ENCODE data around the gene HOXC5.

The HOXC5 gene

GRCh38 chr12:53995378-53996239, 37.2 kb upstream of the HOXC5 start:
- no peak for DNase-seq (ENCODE audit: low read depth)

DNA sequence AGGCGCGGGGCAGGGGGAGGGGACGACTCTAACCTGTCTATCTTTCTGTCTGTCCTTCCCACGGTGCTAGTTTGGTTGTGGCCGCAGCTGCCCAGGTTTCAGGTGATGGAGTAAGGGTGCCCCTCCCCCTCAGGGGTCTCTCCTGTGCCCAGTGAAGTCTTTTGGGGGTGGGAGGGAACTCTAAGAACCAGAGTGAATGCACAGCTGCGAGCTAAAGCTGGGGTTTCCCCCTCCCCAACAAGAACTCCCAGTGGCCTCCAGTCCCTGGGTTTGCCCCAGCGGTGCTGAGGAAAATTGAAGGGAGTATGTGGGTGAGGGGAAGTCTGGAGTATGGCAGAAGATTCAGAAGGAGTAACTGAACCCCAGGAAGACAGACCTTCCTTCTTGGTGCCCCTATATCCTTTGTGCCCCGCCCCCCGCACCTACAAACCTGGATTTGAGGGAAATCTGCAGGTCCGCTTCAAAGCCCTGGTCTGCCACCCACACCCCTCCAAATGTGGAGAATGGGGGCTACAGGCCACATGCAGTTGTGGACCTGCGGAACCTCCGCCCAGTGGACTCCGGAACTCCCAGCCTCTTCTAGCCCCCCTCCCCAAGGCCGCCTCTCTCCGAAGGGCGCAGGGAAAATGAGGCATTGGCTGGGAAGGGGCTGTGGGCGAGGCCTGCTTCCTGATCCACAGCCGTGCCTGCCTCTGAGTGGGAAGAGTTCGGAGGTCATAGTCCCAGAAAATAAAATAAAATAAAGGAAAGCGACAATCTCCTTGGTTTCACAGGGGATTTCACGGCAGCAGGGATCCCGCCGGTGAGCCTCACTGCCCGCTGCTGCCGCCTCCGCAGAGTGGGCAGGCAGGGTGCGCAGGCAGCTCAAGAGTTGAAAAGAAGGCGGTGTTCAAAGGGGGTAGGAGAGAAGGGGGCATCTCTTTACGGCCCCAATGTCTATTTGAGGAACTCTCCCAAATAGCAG, 36.3 kb upstream of the HOXC5 start:
- DNase-seq (ENCODE audit: low read depth) = no peak

DNA sequence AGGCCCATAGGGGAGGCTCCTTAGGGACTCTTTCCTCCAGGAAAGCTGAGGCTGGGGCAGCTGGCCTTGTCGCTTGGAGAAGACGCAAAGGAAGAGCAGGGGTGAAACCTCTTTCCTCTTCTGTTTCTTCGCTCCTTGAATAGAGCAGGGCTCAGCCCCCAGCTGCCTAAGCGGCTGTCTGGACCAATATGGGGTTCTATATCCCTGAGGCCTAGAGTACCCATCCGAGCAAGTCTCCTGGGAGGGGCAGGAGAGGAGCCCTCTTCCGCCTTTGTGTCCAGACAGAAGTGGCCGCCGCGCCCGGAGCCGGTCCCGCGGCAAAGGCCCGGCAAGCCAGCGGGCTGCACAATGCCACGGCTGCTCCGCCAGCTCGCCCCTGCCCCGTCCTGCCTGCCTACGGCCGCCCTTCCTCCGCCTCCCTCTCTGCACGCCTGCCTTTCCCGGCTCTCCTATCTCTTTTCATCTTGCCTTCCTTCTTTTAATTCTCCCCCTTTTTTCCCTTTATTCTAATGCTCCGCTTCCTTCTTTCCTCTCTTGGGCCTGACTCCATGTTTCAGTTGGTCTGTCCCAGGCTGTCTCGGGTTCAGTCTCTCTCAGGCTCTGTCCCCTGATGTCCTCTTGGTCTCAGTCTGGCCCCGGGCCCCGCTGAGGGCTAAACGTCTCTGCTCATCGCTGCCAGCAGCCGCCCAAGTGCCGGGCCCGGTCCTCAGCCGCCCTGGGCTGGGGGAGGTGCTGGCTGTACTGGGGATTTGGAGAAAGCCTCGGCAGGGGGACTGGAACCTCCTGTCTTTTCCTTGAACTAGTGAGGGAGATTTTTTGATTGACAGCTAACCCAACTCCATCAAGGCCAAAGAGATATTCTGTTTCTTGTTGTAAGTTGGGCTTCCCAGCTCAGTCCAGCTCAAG, 35.4 kb upstream of the HOXC5 start:
- DNase-seq (ENCODE audit: low read depth) = no peak

DNA sequence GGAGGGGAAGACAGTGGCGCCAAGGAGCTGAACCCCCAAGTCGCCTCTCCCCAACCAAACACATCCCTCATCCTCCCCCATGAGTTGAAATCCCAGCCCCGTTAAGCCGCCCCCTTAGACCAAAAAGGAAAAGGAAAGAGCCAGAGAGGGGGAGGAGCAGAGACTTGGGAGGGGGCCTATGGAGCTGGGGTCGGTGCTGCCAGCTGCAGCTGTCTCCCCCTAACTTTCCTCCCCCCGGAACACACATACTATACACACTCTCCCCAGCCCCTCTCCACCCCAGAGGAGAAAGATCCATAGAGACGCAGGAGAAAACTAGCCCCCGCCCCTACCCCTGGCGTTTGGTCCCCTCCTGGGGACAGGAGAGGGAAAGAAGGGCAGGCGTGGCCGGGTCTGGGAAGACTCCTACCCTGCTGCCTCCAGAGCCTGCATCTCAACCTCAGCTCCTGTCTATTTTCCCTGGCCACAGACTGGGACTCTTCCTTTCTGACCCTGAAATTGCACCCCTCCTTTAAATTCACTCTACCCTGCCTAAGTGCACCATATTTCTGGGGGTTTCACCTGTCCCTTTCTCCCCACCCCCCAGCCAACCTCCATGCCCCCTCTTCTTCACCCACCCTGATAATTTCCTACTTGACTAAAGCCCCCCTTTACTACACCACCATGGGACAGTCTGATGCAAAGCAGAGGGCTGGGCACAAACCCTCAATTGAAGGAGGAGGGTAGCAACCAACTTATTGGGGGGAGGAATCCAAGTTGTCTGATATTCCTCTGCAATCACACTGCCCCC, 34.5 kb upstream of the HOXC5 start:
- DNase-seq (ENCODE audit: low read depth) = no peak

- no peak for DNase-seq (ENCODE audit: low read depth)
Observed at GRCh38 chr12:53998900-53999236, 34.0 kb upstream of the HOXC5 start.

DNA sequence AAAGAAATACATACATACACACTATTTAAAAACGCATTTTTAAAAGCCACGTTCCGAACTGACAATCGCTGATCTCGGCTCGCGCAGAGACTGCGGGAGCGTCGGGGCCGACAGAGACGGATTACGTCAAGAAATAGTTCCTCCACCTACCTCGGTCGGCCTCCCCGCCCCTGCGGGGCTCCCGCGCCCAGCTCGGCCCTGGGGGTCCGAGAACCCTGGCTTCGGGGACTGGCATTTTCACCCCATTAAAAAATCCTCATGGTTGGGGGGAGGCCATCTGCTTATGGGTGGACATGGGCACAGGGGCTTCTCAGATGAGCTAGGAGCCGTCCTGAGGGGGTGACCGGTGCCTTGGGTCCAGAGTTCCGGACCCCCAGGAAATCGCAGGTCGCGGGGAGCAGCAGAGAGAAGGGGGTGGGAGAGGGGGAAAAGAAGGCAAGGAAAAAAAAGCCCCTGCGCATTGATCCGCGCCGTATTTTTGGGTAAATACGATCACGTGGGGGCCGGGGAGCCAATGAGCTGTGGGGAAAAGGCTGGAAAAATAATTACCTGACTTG, 33.2 kb upstream of the HOXC5 start:
- peak; percentile 77 for DNase-seq (ENCODE audit: low read depth)

- peak; percentile 58 for DNase-seq (ENCODE audit: low read depth)
Observed at GRCh38 chr12:54000116-54001114, 32.4 kb upstream of the HOXC5 start, which contains the start of gene HOXC9. Gene HOXC9 (plus strand): TSS chr12:54000161. CDS start chr12:54000189, 28 bp downstream.

DNA sequence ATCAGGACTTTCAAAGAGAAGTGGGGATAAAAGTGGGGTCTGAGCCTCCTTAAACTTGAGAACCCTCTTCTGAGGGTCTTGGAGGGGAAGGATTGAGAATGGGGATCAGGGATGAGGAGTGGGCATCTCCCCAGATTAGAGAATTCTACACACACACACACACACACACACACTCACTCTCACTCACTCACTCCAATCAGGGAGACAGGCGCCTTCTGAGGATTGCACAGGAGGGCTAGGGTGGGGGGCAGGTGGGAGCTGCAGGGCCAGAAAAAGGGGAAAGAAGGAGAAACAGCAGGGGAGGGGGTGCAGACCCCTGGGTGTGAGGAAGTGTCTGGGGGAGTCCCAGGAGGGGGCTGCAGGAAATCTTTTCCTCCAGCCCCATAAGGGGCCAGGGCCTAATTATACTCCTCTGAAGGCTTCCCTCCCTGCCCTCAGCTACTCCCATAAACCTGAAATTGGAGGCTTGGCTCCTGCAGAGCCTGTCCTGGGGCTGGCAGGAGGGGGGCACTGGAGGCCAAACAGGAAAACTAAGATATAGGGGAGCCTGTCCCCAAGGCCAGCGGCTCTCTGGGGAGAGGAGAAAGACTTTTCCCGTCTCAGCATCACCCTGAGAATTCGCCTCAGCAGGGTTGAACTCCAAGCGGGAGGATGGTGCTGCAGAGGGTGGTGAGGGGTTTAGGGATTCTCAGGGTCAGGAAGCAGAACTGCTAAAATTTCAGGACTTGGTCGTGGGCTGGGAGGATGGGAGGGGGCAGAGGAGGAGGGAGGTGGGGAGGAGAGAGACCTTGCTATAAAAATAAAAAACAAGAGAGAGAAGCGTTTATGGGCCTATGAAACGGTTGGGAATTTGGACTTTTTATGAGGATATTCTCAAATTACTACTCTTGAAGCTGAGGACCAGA, 31.3 kb upstream of the HOXC5 start:
- no peak for DNase-seq (ENCODE audit: low read depth)

DNA sequence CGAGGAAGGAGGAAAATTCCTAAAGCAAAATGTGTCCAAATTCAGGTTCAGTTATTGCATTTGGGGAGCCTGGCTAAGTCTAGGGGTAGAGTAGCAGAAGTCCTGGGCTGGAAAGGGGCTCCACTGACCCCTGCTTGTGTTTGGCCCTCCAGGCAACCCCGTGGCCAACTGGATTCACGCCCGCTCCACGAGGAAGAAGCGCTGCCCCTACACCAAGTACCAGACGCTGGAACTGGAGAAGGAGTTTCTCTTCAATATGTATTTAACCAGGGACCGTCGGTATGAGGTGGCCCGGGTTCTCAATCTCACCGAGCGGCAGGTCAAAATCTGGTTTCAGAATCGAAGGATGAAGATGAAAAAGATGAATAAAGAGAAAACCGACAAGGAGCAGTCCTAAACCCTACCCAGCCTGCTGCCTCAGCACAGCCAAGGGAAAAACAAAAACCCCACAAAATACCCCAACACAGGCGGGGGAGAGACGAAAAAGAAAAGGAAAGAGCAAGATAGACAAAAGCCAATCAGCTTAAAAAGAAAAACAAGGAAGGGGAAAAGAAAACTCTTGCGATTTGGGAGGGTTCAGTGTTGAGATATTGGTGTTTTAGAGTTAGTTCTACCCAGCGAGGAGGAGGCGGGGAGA, 30.5 kb upstream of the HOXC5 start:
- DNase-seq (ENCODE audit: low read depth) = no peak

DNA sequence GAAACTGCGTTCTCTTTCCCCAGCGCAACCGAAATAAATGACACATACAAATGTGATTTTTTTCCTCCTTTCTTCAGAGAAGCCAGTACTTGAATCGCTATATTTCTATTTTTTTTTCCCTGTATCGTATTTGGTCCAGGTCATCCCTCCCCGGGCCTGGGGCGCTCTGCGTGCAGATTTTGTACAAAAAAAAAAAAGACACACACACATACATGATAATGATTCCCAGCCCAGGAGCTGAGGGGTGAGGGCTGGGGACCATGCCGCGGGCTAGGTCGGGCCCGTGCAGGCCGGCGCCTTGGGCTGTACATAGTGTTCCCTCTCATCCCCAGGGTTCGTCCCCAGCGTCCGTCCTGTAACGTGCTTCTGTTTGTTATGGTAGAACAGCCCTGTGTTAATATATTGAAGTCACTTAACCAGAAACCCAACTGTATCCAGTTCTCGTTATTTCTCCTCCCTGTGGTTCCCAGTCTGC, 29.9 kb upstream of the HOXC5 start:
- no peak for DNase-seq (ENCODE audit: low read depth)

- no peak for DNase-seq (ENCODE audit: low read depth)
Observed at GRCh38 chr12:54003625-54004024, 29.2 kb upstream of the HOXC5 start.

GRCh38 chr12:54004063-54004840, 28.6 kb upstream of the HOXC5 start:
- DNase-seq (ENCODE audit: low read depth) = no peak

DNA sequence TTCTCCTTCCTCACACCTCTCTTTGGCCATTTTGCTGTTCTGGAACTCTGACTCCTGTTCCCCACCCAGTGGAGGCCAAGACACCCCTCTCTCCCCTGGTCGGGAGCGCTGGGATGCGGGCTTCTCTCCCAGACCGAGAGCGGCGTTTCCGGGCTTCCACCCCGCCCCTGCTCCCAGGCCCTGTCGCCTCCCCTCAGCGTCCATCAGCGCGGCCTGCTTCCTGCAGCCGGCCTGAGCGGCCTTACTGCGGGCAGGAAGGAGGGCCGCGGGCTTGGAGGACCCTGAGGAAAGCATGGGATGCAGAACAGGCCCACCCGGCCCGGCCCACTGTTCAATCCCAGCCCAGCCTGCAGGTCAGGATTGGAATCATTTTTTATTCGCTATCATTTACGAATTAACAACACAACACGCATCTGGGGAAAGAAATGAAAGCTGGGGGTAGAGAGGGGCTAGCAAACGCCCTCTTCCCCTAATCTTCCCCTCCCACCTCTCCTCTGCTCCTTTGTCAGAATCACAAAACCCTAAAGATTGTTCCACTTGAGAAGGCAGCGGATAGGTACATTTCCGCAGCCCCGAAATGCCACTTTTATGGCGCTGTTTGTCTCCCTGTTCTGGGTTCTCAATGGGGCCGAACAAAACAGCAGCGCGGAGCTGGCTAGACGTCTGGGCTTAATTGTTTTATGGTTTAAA, 27.9 kb upstream of the HOXC5 start:
- no peak for DNase-seq (ENCODE audit: low read depth)

DNA sequence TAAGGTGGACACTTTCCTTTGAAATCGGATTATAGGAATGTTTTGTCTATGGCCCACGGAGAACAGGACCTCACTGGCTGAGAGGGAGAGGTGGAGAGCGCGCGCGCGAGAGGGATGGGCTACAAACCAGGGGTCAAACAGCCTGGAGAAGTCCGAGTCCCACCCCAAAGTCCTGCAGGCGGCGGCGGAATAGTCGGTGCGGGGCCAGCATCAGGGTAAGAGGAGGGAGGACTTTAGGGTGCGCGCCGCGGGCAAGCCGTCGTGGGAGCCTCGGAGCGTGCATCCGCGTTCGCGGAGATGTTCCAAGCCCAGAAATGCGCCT, 27.4 kb upstream of the HOXC5 start:
- DNase-seq (ENCODE audit: low read depth) = no peak

GRCh38 chr12:54005853-54006558, 26.8 kb upstream of the HOXC5 start:
- DNase-seq (ENCODE audit: low read depth) = peak; percentile 77
